HG03521 (cell line): ENCODE data around the gene KRTAP1-1.
"Not testable (repeated sequence)": the region's sequence is repeated elsewhere in the genome, so short reads cannot be mapped to it uniquely, and the experiment has no call there.

Experiments used
- ATAC-seq: cut with Tn5 transposase; IDR thresholded peaks from one replicate; pipeline ENCODE4 v1.9.1; 2021; ENCODE audit warnings: mild to moderate bottlenecking, moderate library complexity; ENCODE audit not compliant: unreplicated experiment

The KRTAP1-1 gene

GRCh38 chr17:41013181-41013580 lies 28.1 kb downstream of the KRTAP1-1 start:
- ATAC-seq, result no peak

DNA sequence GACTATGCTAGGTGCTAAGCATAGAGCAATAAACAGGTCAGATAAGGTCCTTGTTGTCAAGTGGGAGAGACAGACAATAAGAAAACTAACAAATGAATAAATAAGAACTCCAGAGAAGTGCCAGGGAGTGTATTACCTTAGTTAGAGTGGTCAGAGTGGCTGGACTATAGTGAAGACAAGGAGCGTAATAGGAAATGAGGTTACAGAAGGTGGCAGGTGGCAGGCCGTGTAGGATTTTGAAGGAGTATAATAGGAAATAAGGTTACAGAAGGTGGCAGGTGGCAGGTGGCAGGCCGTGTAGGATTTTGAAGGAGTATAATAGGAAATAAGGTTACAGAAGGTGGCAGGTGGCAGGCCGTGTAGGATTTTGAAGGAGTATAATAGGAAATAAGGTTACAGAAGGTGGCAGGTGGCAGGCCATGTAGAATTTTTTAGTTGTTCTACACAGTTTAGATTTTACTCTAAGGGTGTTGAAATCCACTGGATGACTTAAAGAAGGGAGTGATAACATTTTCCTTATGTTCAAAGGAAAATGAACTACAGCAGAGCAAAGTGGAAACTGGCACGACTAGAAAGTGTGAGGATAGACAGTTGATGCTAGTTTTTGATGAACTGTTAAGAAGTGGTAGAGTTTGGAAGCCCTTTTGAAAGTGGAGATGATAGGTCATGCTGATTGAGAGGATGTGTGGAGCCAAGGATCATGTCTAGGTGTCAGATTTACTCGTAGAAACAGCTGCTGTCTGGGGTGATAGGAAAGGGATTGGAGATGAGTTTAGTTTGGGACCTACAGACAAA lies 28.7 kb downstream of the KRTAP1-1 start:
- no peak for ATAC-seq

GRCh38 chr17:41010441-41010840 lies 30.8 kb downstream of the KRTAP1-1 start:
- ATAC-seq, result no peak

DNA sequence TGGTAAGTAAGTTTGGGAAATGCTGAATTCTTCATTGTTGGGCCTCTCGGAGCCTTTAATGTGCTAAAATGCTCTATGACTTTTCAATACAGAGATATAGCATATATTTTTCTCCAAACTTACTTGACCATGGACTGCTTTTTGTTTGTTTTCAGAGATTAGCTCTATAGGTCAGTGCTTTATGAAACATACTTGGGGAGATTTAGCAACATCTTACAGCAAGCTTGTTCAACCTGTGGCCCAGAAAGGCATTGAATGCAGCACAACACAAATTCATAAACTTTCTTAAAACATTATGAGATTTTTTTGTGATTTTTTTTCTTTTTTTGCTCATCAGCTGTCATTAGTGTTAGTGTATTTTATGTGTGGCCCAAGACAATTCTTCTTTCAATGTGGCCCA lies 31.3 kb downstream of the KRTAP1-1 start:
- no peak for ATAC-seq

GRCh38 chr17:41009301-41009760 lies 31.9 kb downstream of the KRTAP1-1 start:
- no peak for ATAC-seq

DNA sequence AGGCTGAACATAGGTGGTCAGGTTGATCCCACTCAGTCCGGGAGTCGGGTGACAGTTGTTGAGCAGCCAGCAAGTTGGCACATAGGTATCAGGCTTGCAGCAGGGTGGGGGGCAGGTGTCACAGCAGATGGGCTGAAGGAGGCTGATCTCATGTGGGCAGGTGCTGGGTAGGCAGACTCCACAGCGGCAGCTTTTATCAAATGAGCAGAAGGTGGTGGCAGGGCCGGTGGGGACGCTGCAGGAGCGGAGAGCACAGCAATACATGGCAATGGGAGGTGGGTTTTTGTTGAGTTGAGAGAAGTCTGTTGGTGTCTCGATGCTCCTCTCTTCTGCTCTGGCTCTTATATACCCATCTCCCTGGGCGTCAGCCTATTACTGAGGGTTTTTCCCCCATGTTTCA lies 32.4 kb downstream of the KRTAP1-1 start, which contains the start of gene KRTAP3-1:
KRTAP3-1 (minus strand) TSS at position 318 of the 400 bp plus-strand sequence; CDS start at position 264, 54 bp downstream.
- no peak for ATAC-seq

DNA sequence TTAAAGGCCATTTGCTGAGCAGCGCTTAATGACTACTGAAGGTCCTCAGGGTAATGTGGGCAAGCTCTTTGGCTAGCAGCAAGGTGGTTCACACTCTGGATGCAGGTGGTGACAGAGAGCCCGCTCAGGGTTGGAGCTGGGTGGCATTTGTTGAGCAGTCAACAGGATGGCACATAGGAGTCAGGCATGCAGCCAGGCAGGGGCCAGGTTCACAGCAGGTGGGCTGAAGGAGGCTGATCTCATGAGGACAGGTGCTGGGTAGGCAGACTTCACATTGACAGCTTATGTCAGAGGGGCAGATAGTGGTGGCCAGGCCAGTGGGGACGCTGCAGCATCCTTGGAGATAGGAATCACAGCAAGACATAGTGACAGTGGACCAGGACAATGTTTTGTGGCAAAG lies 36.9 kb downstream of the KRTAP1-1 start:
- ATAC-seq, result no peak

- ATAC-seq, result no peak
Measured at GRCh38 chr17:41003926-41004325, 37.3 kb downstream of the KRTAP1-1 start.

DNA sequence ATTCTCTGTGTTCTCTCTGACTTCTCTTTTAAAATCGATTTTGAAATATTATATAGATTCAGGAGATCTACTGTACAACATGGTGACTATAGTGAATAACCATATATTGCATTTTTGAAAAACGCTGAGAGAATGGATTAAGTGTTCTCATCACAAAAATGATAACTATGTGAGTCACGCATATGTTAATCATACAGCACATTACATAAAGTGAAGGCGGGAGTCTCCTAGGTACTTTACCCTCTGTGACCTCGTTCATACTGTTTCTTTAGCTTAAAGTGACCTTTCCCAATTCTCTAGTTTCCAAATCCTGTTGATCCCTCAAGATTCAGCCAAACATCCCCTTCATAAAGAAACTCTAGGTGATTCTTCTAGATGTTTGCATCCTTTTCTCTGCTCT lies 38.4 kb downstream of the KRTAP1-1 start:
- no peak for ATAC-seq

DNA sequence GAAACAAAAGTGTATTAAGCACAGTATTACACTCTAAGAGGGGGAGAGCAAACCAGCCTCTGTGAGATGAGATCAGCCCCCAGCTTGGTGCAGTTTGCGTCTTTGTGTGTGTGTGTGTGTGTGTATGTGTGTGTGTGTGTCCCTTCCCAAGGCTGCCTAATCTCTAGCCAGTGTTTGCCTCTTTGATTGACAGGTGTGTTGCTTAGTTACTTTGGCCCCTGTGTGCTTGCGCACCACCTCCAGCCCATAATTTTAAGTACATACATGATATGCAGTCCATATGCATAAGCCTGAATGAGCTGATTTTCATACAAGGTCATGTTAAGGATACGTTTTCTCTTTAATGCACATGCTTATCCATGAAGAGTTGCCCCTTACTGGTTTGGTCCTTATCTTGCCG lies 39.5 kb downstream of the KRTAP1-1 start:
- no peak for ATAC-seq

DNA sequence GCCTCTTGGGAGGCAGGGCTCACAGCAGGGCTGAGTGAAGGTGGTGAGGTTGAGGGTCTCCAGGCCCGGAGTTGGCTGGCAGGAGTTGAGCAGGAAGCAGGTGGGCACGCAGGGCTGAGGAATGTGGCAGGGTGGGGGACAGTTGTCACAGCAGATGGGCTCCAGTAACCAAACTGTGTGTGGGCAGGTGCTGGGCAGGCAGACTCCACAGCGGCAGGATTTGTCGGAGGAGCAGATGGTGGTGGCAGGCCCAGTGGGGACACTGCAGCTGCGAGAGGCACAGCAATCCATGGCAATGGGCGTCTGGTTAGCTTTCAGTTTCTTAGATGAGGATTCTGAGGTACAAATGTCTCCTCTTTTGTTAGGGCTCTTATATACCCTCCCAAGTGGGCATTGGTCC lies 41.7 kb downstream of the KRTAP1-1 start, which contains the start of gene KRTAP3-2:
KRTAP3-2 (minus strand) TSS at position 344 of the 400 bp plus-strand sequence; CDS start at position 291, 53 bp downstream.
- ATAC-seq, result not testable (repeated sequence)

DNA sequence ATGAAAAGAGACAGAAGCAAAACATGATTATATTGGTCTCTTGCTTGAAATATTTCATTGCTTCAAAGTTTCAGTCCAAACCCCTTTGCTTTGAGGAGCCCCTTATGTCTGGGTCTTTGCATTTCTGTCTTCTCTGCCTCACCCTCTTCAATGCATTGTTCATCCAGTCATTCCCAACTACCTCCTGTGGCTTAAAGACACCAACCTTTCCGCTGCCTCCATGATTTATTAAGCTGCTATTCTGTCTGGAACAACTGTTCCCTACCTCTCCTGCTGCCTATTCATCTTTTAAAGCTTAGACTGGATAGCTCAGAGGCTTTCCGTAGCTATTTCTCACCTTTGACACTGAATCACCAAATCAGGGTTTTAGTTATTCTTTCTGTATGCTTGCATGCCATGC lies 43.9 kb downstream of the KRTAP1-1 start:
- ATAC-seq, result no peak

DNA sequence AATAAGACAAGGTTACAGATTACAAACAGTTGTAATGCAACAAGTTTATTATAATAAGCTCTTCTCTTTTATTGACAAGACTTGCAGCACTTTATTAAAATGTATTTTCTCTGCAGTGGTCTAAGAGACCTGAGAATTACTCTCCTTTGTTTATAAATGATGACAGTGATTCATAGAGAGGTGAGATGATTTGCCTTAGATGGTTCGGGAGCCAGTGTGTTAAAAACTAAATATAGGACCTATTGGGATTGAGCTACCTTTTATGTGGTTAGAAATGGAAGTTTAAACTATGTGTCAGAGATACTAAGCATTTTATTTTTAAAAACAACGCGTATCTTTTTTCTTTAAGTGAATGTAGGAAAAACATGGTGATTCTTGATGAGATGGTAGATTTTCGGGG lies 44.4 kb downstream of the KRTAP1-1 start:
- ATAC-seq, result no peak

- ATAC-seq, result no peak
Measured at GRCh38 chr17:40995116-40995515, 46.1 kb downstream of the KRTAP1-1 start.

DNA sequence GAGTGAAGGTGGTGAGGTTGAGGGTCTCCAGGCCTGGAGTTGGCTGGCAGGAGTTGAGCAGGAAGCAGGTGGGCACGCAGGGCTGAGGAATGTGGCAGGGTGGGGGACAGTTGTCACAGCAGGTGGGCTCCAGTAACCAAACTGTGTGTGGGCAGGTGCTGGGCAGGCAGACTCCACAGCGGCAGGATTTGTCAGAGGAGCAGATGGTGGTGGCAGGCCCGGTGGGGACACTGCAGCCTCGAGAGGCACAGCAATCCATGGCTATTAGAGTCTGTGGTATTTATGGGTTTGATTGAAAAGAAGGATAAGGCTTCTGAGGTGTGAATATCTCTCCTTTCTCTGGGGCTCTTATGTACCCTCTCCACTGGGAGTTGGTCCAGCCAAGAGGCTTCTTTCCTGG lies 47.4 kb downstream of the KRTAP1-1 start, which contains the start of gene KRTAP3-3:
KRTAP3-3 (minus strand) TSS at position 326 of the 400 bp plus-strand sequence; CDS start at position 259, 67 bp downstream.
- ATAC-seq, result no peak

DNA sequence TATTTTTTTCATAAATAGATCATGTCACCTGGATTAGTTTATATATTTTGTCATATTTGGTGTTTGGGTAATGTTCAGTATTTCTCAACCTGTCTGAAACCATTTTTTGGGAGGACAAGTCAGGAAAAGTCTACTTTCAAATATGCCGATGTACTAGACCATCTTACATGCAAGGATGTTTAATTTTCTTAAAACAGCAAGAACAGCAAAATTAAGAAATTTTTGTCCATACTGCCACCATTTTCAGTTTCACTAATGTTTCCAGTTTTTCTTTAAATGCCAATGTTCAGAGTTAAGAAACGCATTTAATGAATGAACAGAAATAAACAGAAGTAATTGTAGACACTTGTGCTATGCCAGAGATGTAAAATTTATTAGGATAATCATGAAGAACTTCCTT lies 48.2 kb downstream of the KRTAP1-1 start:
- no peak for ATAC-seq

- no peak for ATAC-seq
Measured at GRCh38 chr17:40992666-40993065, 48.6 kb downstream of the KRTAP1-1 start.
